B cell (primary cell): ENCODE measurements around the gene USB1.
"Not testable (repeated sequence)": the region's sequence is repeated elsewhere in the genome, so short reads cannot be mapped to it uniquely, and the experiment has no call there.

Experiments used
- EZH2 ChIP-seq: IDR thresholded peaks from 2 replicates; pipeline ENCODE4 v1.6.1; 2012; ENCODE audit warnings: borderline replicate concordance, low read depth, mild to moderate bottlenecking, moderate library complexity, low read length; ENCODE audit not compliant: insufficient read depth, poor library complexity, severe bottlenecking
- TF ChIP-seq, protein P1 (sequence below): fragments of 200-600 bp; IDR thresholded peaks from one replicate; pipeline ENCODE4 v1.8.0; 2022; ENCODE audit warnings: antibody characterized with exemption, mild to moderate bottlenecking

DNA sequence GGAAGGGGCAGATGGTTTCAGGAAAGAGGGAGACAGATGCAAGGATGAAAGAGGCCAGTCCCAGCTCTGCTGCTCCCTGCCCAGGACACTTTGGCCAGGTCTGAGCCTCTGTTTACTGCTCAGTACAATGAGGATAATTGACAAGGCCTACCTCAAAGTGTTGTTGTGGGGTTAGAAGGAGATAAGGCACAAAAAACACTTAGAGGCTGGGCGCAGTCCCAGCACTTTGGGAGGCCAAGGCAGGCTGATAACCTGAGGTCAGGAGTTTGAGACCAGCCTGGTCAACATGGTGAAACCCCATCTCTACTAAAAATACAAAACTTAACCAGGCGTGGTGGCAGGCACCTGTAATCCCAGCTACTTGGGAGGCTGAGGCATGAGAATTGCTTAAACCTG, 23.1 kb upstream of the USB1 start:
- TF ChIP-seq, protein P1, sequence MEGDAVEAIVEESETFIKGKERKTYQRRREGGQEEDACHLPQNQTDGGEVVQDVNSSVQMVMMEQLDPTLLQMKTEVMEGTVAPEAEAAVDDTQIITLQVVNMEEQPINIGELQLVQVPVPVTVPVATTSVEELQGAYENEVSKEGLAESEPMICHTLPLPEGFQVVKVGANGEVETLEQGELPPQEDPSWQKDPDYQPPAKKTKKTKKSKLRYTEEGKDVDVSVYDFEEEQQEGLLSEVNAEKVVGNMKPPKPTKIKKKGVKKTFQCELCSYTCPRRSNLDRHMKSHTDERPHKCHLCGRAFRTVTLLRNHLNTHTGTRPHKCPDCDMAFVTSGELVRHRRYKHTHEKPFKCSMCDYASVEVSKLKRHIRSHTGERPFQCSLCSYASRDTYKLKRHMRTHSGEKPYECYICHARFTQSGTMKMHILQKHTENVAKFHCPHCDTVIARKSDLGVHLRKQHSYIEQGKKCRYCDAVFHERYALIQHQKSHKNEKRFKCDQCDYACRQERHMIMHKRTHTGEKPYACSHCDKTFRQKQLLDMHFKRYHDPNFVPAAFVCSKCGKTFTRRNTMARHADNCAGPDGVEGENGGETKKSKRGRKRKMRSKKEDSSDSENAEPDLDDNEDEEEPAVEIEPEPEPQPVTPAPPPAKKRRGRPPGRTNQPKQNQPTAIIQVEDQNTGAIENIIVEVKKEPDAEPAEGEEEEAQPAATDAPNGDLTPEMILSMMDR: not testable (repeated sequence)
- not testable (repeated sequence) for TF ChIP-seq EZH2
